Peyer's patch (tissue), 4 donors: ENCODE data around the gene SELENOP. TPM values are rescaled to one million over a fixed set of nuclear protein-coding genes. Genes with fewer than 3 reads are reported as not detected.

ENCODE experiments used
- DNase-seq, 3 donors: peaks; one replicate each; pipeline ENCODE4 v3.0.0-alpha.2; 2017 to 2019
- H3K27ac ChIP-seq, 4 donors: fragments of 200-600 bp; sonication (generic); one replicate each; pipeline ENCODE4 v1.5.1; 2016 to 2019
- H3K27me3 ChIP-seq, 2 donors: fragments of 200-600 bp; sonication (generic); one replicate each; pipeline ENCODE4 v1.5.1; 2019
- H3K36me3 ChIP-seq, 3 donors: fragments of 200-600 bp; sonication (generic); one replicate each; pipeline ENCODE4 v1.5.1; 2016 to 2019
- H3K4me1 ChIP-seq, 4 donors: fragments of 200-600 bp; sonication (generic); one replicate each; pipeline ENCODE4 v1.5.1; 2016 to 2019
- H3K4me3 ChIP-seq, 4 donors: fragments of 200-600 bp; sonication (generic); 1 replicate in 3 of 4; 2 replicates in 1 of 4; pipeline ENCODE4 v1.5.1; 2016 to 2019; ENCODE audit warnings: mild to moderate bottlenecking in 1 of 4
- H3K9me3 ChIP-seq, 4 donors: fragments of 200-600 bp; sonication (generic); one replicate each; pipeline ENCODE4 v1.5.1; 2016 to 2019; ENCODE audit warnings: mild to moderate bottlenecking in 1 of 4
- CTCF ChIP-seq, 6 experiments: fragments of 450-650 bp in 4 of 6; fragments of 200-600 bp in 2 of 6; sonication (generic) in 1 of 6; IDR thresholded peaks; one replicate each; pipeline ENCODE4 v1.5.1; 2017 to 2019; ENCODE audit warnings: antibody characterized with exemption in 6 of 6, mild to moderate bottlenecking in 3 of 6, moderate library complexity in 1 of 6
- POLR2A ChIP-seq, 2 donors: fragments of 450-650 bp; IDR thresholded peaks; one replicate each; pipeline ENCODE4 v1.5.1; 2017; ENCODE audit warnings: antibody characterized with exemption in 2 of 2, mild to moderate bottlenecking in 2 of 2, moderate library complexity in 2 of 2
- total RNA-seq, 4 donors: library from RNA; depleted of rRNA; stranded (reverse); fragments of >200 nt; gene quantifications; one replicate each; pipeline ENCODE4 v1.1.0, GENCODE V29; 2016

The SELENOP gene
- total RNA-seq, 4 donors from 2014 or later: 404 to 5,297 (median 1,595) TPM

GRCh38 chr5:42770003-42770402 is 41.7 kb downstream of the SELENOP start:
- H3K27me3 ChIP-seq: no peaks in the 10 kb centered on the region
- no peaks in the 10 kb centered on the region for H3K4me1 ChIP-seq
- TF ChIP-seq CTCF (IDR thresholded peaks at IDR 0.05): no peak
- no peak for TF ChIP-seq POLR2A (IDR thresholded peaks at IDR 0.05)
- no peak overlapping the region for H3K4me3 ChIP-seq
- no peak overlapping the region for H3K27ac ChIP-seq
- DNase-seq: no peak
- no peaks in the 10 kb centered on the region for H3K36me3 ChIP-seq
- no peaks in the 10 kb centered on the region for H3K9me3 ChIP-seq

GRCh38 chr5:42768106-42768504 is 43.6 kb downstream of the SELENOP start:
- Histone ChIP-seq H3K27ac (no peak overlapping the region), H3K36me3 (no peaks in the 10 kb centered on the region), H3K9me3 (no peaks in the 10 kb centered on the region), H3K4me1 (no peaks in the 10 kb centered on the region), H3K4me3 (no peak overlapping the region), H3K27me3 (no peaks in the 10 kb centered on the region)
- TF ChIP-seq CTCF (IDR thresholded peaks at IDR 0.05) (no peak), POLR2A (IDR thresholded peaks at IDR 0.05) (no peak)
- no peak for DNase-seq

GRCh38 chr5:42767491-42768105 is 44.1 kb downstream of the SELENOP start:
- Histone ChIP-seq H3K4me1 (no peaks in the 10 kb centered on the region), H3K27ac (no peak overlapping the region), H3K4me3 (no peak overlapping the region), H3K9me3 (no peaks in the 10 kb centered on the region), H3K27me3 (no peaks in the 10 kb centered on the region), H3K36me3 (no peaks in the 10 kb centered on the region)
- DNase-seq: no peak
- TF ChIP-seq CTCF (IDR thresholded peaks at IDR 0.05) (peak in 5 of 6 experiments; percentile 27 to 65 (median 55)), POLR2A (IDR thresholded peaks at IDR 0.05) (no peak)

- Histone ChIP-seq H3K36me3 (no peaks in the 10 kb centered on the region), H3K27me3 (no peaks in the 10 kb centered on the region), H3K27ac (no peak overlapping the region), H3K4me1 (no peaks in the 10 kb centered on the region), H3K4me3 (no peak overlapping the region), H3K9me3 (no peaks in the 10 kb centered on the region)
- no peak for DNase-seq
- TF ChIP-seq CTCF (IDR thresholded peaks at IDR 0.05) (no peak), POLR2A (IDR thresholded peaks at IDR 0.05) (no peak)
Observed at GRCh38 chr5:42761791-42762190, 49.9 kb downstream of the SELENOP start.

GRCh38 chr5:42760426-42760825 is 51.3 kb downstream of the SELENOP start:
- H3K27me3 ChIP-seq: no peaks in the 10 kb centered on the region
- H3K4me3 ChIP-seq: no peak overlapping the region
- H3K9me3 ChIP-seq: no peaks in the 10 kb centered on the region
- H3K27ac ChIP-seq: no peak overlapping the region
- H3K36me3 ChIP-seq: no peaks in the 10 kb centered on the region
- TF ChIP-seq POLR2A (IDR thresholded peaks at IDR 0.05) (no peak), CTCF (IDR thresholded peaks at IDR 0.05) (no peak)
- H3K4me1 ChIP-seq: no peaks in the 10 kb centered on the region
- no peak for DNase-seq

GRCh38 chr5:42759456-42759855 is 52.2 kb downstream of the SELENOP start:
- Histone ChIP-seq H3K36me3 (no peaks in the 10 kb centered on the region), H3K27ac (no peak overlapping the region), H3K27me3 (no peaks in the 10 kb centered on the region), H3K4me3 (no peak overlapping the region), H3K9me3 (no peaks in the 10 kb centered on the region), H3K4me1 (no peaks in the 10 kb centered on the region)
- no peak for DNase-seq
- TF ChIP-seq CTCF (IDR thresholded peaks at IDR 0.05) (no peak), POLR2A (IDR thresholded peaks at IDR 0.05) (no peak)
